Kidney (tissue), 14 donors: ENCODE measurements around the gene SPRED3. TPM values are rescaled to one million over a fixed set of nuclear protein-coding genes. Genes with fewer than 3 reads are reported as not detected.

ENCODE experiments used
- DNase-seq, 5 donors: peaks; one replicate each; pipeline ENCODE4 v3.0.0-alpha.2; 2013 to 2020
- FAIRE-seq: peaks from 2 replicates; lab custom pipeline; 2012; peaks lifted over from hg19 to GRCh38; lab: Jason Lieb, UNC
- H3K27ac ChIP-seq, 2 donors: one replicate each; pipeline ENCODE4 v1.7.0; 2013; ENCODE audit warnings: low read depth in 2 of 2, low read length in 2 of 2, inconsistent platforms in 1 of 2
- H3K27me3 ChIP-seq: one replicate; pipeline ENCODE4 v1.7.1; 2013; ENCODE audit warnings: low read length, inconsistent platforms; ENCODE audit not compliant: control insufficient read depth, insufficient read depth
- H3K36me3 ChIP-seq, 3 donors: one replicate each; pipeline versions ENCODE4 v1.7.0 to v1.7.1; 2013; ENCODE audit warnings: low read length in 3 of 3, control low read depth in 1 of 3, inconsistent platforms in 1 of 3; ENCODE audit not compliant: insufficient read depth in 3 of 3, control insufficient read depth in 2 of 3
- H3K4me1 ChIP-seq, 3 donors: one replicate each; pipeline versions ENCODE4 v1.7.0 to v1.7.1; 2013; ENCODE audit warnings: low read length in 3 of 3, inconsistent platforms in 1 of 3, low read depth in 1 of 3; ENCODE audit not compliant: control insufficient read depth in 2 of 3, insufficient read depth in 2 of 3
- H3K4me3 ChIP-seq, 3 donors: one replicate each; pipeline versions ENCODE4 v1.7.0 to v1.8.1; 2013; ENCODE audit warnings: low read length in 3 of 3, control low read depth in 1 of 3, inconsistent platforms in 1 of 3
- H3K9ac ChIP-seq, 3 donors: one replicate each; pipeline versions ENCODE4 v1.7.0 to v1.7.1; 2013; ENCODE audit warnings: low read length in 3 of 3, control low read depth in 1 of 3, inconsistent platforms in 1 of 3
- H3K9me3 ChIP-seq, 3 donors: one replicate each; pipeline versions ENCODE4 v1.7.0 to v1.7.1; 2013; ENCODE audit warnings: low read length in 3 of 3, control low read depth in 1 of 3, inconsistent platforms in 1 of 3; ENCODE audit not compliant: control insufficient read depth in 2 of 3, insufficient read depth in 1 of 3
- CTCF ChIP-seq: IDR thresholded peaks from 3 replicates; pipeline ENCODE4 v1.5.1; 2012; ENCODE audit warnings: mild to moderate bottlenecking, moderate library complexity, borderline replicate concordance; ENCODE audit not compliant: insufficient read depth; ENCODE audit errors: extremely low read depth
- intact Hi-C: fragments of 100-400 bp; cut with DNase I; formaldehyde crosslinking; loops from one replicate; pipeline ENCODE4 v1.11.1; 2022
- polyA plus RNA-seq: library from polyadenylated mRNA; stranded (reverse); fragments of 350-450 nt; fragmentation: Illumina TruSeq; extraction: RNeasy Lipid Tissue Mini Kit (QIAGEN cat#74804); gene quantifications from one replicate; pipeline ENCODE4 v1.2.3, GENCODE V29; 2014; ENCODE audit warnings: low read depth, low replicate concordance; ENCODE audit not compliant: insufficient read depth
- total RNA-seq: library from RNA; stranded (reverse); fragmentation: NEBNext Ultra II Directional; extraction: Animal tissue kit (Norgen Biotek cat#: 25700); gene quantifications from one replicate; pipeline ENCODE4 v1.2.1, GENCODE V29; 2021
- donor health status: control.
- donor health status: control.
- donor health status: control.
- donor health status: control.
- donor health status: control.
- donor health status: DM: yes; HTN: yes; CAD: no.
- donor health status: Normal renal cell carcinoma (clear cell type).

Gene SPRED3
- total and polyA plus RNA-seq, 2 donors from 2014 or later, result 0.17 to 8.7 TPM

- no peak overlapping the region for H3K27ac ChIP-seq
- no peak overlapping the region for H3K9ac ChIP-seq
- FAIRE-seq (no peak), DNase-seq (no peak)
- intact Hi-C loops, result no loop called here
- H3K27me3 ChIP-seq, result no peaks in the 10 kb centered on the region
- no peak overlapping the region for H3K4me3 ChIP-seq
- H3K4me1 ChIP-seq, result no peaks in the 10 kb centered on the region
- H3K9me3 ChIP-seq, result no peaks in the 10 kb centered on the region
- H3K36me3 ChIP-seq, result no peaks in the 10 kb centered on the region
- no peak for TF ChIP-seq CTCF
Measured at GRCh38 chr19:38448225-38448624, 59.7 kb downstream of the SPRED3 start.

Other genes with a start within 250 kb of the SPRED3 start
- gene DPF1, start 164.5 kb upstream of the SPRED3 start, total RNA-seq, result not detected
- gene DPF1, start 164.5 kb upstream of the SPRED3 start, polyA plus RNA-seq, result not detected
- gene PPP1R14A, start 132.3 kb upstream of the SPRED3 start, total RNA-seq, result 66.0 TPM
- 69.9 TPM for gene PPP1R14A, start 132.3 kb upstream of the SPRED3 start, polyA plus RNA-seq
- gene SPINT2, start 124.1 kb upstream of the SPRED3 start, total RNA-seq, result 381 TPM
- 425 TPM for gene SPINT2, start 124.1 kb upstream of the SPRED3 start, polyA plus RNA-seq
- 43.9 TPM for gene C19orf33, start 84.4 kb upstream of the SPRED3 start, total RNA-seq
- 40.3 TPM for gene C19orf33, start 84.4 kb upstream of the SPRED3 start, polyA plus RNA-seq
- gene YIF1B, start 72.8 kb upstream of the SPRED3 start, total RNA-seq, result 30.3 TPM
- gene YIF1B, start 72.8 kb upstream of the SPRED3 start, polyA plus RNA-seq, result 62.7 TPM
- gene KCNK6, start 68.9 kb upstream of the SPRED3 start, total RNA-seq, result 7.2 TPM
- 2.2 TPM for gene KCNK6, start 68.9 kb upstream of the SPRED3 start, polyA plus RNA-seq
- gene CATSPERG, start 52.9 kb upstream of the SPRED3 start, total RNA-seq, result 9.6 TPM
- 6.0 TPM for gene CATSPERG, start 52.9 kb upstream of the SPRED3 start, polyA plus RNA-seq
- 126 TPM for gene PSMD8, start 14.1 kb upstream of the SPRED3 start, total RNA-seq
- gene PSMD8, start 14.1 kb upstream of the SPRED3 start, polyA plus RNA-seq, result 217 TPM
- gene GGN, start 663 bp upstream of the SPRED3 start, total RNA-seq, result 1.6 TPM
- 0.92 TPM for gene GGN, start 663 bp upstream of the SPRED3 start, polyA plus RNA-seq
- 22.3 TPM for gene FAM98C, start 14.4 kb downstream of the SPRED3 start, total RNA-seq
- gene FAM98C, start 14.4 kb downstream of the SPRED3 start, polyA plus RNA-seq, result 25.2 TPM
- gene RASGRP4, start 37.5 kb downstream of the SPRED3 start, total RNA-seq, result 3.6 TPM
- 0.80 TPM for gene RASGRP4, start 37.5 kb downstream of the SPRED3 start, polyA plus RNA-seq
- gene RYR1, start 45.0 kb downstream of the SPRED3 start, total RNA-seq, result 2.8 TPM
- gene RYR1, start 45.0 kb downstream of the SPRED3 start, polyA plus RNA-seq, result 0.69 TPM
- 17.7 TPM for gene MAP4K1, start 229.3 kb downstream of the SPRED3 start, total RNA-seq
- gene MAP4K1, start 229.3 kb downstream of the SPRED3 start, polyA plus RNA-seq, result 3.9 TPM
- gene EIF3K, start 230.5 kb downstream of the SPRED3 start, total RNA-seq, result 259 TPM
- 723 TPM for gene EIF3K, start 230.5 kb downstream of the SPRED3 start, polyA plus RNA-seq